GM19438 (cell line): ENCODE measurements around the gene CACNA2D4.

Experiments
- ATAC-seq: cut with Tn5 transposase; IDR thresholded peaks from one replicate; pipeline ENCODE4 v1.9.1; 2021; ENCODE audit warnings: low read depth; ENCODE audit not compliant: unreplicated experiment

CACNA2D4 gene

DNA sequence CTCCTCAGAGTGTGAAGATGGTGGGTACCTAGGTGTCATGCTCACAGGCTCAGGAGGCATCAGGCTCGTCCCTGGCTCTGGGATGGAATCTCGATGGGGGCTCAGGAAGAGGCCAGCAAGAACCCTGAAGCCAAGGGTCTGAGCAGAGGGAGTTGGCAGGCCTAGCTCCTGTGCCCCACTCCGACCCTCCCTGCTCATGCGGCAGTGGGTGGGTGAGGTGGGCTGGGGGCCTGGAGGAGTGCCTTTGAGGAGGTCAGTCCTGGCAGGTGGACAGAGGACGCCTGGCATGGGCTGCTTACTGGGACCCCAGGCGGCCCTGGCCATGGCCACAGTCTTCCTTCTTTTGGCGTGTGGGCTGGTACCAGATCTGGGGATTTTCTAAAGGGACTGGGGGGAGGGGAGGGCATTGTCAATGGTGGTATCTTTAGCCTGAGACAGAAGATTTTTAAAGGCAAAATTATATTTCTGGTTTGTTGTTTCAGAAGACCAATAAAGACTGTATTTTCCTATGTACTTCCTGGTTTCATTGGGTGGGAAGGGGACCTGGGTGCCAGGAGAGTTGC is 82.1 kb downstream of the CACNA2D4 start:
- ATAC-seq: no peak

DNA sequence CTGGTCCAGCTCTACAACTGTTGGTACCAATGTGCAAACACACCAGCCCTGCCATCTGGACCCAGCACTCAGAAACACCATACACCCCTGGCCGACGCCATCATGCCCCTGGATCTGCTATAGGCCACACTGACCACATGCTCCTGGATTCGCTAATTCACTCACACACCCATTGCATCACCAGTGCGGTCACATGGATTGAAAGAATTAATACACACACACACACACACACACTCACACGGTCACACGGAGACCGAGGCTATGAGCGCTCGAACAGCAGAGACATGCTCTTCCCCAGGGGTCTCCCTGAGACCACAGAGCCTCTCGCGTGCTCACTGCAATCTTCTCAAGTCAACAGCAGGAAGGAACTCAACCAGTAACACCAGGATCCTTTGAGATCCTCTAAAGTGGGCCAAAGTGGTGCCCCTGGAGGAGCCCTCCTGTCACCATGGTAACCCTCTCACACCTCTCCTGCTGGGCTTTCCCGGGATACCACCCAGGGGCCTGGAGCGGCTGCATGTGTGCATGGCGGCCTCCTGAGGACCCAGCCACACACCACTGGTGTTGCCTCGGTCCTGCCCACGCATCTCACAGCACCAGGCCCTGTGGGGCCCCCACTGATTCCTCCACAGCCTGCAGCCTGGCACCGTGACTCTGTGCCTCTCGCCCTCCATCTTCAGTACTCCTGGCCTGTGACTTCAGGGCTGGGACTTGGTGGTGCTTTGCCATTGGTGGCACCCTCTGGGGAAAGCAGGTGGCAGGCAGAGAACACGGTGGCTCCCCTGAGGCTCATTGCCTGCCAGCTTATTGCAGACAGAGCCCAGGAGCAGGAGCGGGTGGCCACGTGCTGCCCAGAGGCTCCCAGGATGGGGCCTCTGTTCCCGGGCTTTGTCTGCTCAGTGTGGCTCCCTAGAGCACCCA is 83.0 kb downstream of the CACNA2D4 start:
- no peak for ATAC-seq

DNA sequence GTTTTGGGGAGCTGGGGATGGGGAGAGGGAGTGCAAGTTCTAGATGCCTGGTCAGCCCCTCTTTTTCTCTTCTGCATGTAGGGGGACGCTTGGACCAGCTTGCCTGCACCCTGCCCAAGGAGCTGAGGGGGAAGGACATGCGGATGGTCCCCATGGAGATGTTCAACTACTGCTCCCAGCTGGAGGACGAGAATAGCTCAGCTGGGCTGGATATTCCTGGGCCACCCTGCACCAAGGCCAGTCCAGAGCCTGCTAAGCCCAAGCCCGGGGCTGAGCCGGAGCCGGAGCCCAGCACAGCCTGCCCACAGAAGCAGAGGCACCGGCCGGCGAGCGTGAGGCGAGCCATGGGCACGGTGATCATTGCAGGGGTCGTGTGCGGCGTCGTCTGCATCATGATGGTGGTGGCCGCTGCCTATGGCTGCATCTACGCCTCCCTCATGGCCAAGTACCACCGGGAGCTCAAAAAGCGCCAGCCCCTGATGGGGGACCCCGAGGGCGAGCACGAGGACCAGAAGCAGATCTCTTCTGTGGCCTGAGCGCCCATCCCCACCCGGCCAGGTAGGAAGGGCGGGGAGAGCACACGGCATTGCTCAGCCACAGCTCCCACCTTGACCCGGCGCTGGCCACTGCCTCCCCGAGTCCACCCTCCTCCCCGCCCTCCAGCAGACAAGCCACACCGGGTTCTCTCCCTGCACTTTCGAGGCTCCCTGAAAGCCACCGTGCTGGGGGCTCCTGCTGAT is 84.1 kb downstream of the CACNA2D4 start:
- no peak for ATAC-seq

DNA sequence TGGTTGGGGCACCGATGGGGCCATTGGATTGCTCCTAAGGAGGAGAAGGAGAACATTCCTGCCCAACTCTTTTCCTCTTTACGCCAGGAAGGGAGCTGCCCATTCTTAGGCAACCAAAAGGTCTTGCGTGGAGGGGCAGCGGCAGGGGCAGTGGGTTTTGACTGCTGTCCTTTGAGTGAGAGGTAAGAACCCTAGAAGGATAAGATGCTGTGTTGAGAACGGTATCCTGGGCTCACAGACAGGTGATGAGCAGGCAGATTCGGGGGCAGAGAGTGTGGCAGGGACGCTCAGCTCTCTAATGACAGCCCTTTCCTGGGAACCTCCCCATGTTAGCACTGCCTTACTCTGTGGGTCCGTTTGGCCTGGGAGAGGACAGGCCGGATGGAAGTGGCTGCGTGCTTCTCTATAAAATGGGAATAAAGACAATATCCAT is 84.8 kb downstream of the CACNA2D4 start:
- ATAC-seq: no peak

DNA sequence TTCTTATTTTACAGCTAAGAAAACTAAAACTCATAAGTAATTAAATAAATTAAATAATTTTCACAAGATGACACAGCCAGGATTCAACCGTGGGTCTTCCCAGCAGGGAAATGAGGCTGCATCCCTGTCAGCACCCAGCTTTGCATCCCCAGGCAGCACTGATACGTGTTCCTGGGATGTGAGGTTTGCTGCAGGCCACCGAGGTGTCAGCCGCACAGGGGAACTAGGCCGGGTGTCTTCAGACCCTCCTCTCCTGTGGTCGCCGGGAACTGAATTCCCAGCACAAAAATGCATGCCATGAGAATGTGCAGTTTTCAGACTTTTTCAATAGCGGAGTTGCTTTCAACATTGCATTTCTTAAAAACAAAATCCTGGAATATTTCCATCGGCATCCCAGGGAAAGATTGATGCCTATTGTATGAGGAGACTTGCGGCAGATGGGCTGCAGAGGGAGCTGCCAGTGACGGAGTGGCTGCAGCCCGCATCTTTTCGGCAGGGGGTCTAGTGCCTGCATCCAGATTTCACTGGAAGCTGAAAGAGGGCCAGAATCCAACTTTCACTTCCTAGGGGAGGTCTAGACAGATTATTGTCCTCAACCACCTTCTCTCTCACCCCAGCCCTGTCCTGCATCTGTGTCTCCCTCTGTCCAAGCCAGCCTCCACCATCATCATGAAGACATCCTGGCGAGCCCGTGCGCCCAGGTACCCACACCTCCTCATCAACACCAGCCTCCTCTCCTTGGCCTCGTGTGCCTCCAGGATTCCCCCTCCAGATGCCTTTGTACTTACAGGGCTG is 85.5 kb downstream of the CACNA2D4 start:
- no peak for ATAC-seq

DNA sequence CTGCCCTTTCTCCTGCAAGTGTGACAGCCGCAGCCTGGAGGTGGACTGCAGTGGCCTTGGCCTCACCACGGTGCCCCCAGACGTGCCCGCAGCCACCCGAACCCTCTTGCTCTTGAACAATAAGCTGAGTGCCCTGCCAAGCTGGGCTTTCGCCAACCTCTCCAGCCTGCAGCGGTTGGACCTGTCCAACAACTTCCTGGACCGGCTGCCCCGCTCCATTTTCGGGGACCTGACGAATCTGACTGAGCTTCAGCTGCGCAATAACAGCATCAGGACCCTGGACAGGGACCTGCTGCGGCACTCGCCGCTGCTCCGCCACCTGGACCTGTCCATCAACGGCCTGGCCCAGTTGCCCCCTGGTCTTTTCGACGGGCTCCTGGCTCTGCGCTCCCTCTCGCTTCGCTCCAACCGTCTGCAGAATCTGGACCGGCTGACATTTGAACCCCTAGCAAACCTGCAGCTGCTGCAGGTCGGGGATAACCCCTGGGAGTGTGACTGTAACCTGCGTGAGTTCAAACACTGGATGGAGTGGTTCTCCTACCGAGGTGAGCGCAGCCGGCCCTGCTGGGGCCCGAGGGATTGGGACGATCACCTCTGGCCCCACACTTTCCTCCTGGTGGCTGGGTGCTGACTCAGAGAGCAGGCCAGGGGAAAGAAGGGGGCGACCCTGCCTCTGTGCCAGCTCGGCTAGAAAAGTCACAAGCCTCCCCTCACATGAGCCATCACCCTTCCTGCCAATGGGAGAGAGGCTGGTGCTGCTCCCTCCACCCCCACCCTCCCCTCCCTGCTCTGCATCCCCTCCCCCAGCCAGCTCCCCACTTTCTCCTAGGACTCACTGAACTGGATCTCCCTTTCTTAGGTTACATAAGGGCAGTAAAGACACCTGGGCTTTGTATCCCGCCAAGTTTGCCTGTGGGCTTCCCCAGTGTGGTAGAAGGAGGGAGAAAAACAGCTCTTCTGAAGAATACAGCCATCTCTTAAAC is 87.2 kb downstream of the CACNA2D4 start:
- ATAC-seq: no peak

DNA sequence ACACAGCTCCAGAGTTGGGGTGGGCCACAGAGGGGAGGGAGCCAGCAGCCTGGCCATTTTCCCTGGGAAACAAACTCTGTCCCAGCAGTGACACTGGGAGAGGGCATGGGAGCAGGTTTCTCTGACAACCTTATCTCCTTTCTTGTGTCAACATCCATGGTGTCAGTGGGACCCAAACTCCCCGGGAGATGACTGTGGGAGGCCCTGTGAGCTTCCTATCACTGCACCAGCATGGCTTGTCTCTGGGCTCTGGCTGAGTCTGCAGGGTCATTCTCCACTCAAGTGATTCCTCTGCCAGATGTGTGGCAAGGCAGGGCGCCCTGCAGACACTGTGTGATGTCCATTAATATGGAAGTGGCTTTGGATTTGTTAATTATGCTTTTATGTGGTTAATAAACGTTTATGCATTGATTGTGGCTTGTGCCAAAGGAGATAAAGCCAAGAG is 88.0 kb downstream of the CACNA2D4 start:
- no peak for ATAC-seq

DNA sequence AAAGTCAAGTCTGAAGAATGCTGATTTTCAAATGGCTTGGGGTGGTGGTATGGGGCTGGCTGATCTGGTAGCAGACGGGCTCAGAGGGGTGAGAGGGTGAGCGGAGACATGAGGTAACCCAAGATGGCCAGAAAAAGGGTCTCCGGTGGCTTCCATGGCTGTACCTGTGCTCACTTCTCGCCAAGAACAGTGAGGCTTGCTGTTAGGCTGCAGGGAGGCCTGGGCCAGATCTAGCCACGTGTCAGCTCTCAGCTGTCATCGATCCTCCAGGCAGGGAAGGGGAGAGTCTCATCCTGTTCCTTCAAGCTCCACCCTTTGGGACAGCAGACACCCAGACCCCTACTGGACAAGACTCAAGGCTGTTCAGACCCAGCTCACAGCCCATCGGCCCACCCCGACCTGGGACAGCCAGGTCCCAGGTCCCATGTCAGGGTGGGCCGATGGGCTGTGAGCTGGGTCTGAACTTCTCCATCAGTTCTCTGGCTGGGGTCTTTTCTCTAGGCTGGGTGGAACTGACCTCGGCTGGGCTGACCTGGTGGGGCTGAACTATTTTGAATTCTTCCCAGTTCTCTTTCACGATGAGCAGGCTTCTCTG is 89.0 kb downstream of the CACNA2D4 start:
- ATAC-seq: no peak

DNA sequence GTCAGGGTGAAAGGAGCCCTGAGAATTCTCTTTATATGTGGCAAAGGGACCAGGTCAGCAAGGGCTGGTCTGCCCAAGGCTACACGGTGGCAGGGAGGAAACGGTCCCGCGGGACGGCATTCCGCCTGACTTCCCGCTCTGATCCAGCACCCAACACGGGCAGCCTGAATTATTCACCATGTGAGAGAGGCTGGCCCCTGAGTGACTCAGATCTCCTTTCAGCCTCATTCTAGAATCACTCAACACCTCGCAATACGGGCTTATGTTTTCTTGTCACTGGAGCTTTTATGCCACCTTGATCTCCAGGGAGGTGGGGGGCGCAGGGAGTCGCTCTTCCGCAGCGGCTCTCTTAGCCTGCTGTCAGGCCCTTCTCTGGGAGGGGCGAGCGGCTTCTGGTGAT is 89.6 kb downstream of the CACNA2D4 start:
- no peak for ATAC-seq

DNA sequence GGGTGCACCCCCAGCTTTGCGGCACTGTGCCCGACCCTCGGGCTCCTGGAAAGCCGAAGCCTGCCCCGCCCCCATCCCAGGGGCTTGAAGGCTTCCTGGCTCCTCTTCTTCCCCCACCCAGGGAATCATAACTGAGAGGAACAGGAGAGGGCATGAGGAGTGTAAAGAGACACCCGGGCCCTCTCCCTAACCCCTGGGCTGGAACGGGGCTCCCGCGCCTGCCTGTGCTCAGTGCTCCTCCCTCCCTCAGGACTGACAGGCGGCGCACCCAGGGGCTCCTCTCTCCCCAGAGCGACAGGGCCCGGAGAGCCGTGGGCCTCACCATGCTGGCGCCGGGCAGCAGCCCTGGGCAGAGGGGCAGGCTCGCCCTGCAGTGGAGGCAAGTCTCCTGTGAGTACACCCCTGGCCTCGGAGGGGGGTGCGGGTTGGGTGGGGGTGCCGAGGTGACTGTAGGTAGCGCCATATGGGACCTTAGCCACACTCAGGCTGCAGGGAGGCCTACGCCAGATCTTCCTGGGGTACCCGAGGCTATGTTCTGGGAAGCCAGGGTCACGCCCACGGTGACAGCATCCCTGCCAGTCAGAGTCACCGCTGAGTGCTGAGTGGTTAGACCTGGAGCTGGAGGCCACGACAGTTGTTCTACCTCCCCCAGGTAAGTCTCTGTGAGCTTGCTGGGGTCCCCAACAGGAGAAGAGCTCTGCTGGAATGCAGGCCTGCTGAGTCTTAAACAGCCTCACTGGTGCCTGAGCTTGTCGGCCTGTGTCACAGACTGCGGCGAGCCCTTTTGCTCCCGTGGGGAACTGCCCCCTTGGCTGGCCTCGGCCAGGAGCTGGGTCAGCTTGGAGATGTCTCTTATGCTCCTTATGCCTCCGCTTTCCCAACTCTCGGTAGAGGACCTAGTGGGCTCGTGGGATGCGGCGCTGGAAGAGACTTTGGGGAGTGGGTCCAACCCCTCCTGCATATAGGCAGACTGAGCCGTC is 90.3 kb downstream of the CACNA2D4 start:
- ATAC-seq: no peak

DNA sequence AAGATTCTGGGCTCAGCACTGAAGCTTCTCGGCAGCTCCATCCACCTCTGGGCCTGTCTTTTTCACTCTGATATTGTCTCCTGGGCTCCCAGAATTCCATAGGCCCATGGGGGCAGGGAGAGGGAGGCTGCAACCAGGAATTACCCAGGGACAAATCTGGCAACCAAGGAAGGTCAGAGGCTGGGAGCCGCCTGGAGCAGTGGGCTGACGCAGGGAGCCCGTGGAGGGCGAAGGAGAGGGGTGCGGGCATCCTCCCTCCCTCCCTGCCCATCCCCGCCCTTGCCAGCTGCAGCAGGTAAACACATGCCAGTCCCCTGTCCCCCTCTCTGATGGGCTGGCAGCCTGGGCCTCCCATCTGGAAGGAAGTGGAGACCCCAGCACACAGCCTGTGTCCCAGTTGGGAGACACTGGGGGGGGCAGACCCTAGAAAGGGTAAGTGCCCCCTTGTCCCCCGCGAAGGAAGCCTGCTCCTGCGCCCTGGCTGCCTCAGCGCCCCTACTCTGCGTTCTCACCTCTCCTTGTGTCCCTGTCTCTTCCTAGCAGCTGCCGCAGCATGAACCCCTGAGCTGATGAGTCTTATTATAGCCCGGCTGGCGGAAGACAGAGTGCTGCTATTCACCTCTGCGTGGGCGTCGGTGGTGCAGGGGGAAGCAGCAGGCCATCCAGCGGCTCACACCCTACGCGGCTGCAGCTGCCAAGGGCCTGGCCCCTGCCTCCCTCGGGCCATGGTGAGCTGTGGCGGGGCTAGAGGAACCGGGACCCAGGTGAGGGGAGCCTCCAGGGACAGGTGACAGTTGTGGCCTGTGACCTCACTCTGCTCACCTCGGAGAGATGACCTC is 91.4 kb downstream of the CACNA2D4 start:
- no peak for ATAC-seq

DNA sequence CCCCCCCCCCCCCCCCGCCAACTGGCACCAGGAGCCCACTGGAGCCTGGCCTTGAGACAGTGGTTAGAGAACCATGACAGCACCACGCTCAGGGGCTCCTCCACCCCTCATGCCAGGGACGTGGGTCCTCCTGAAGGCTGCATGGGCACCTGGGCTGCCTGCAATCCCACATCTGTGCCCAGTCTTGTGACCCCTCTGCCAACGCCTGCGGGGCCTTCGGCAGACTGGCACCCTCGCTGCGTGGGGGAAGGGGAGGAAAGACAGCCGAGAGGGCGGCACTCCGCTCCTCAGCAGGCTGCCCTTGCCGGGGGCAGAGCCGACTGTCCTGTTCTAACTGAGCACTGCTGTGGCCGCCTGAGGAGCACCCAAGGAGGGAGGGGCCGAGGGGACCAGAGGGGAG is 92.1 kb downstream of the CACNA2D4 start:
- no peak for ATAC-seq

DNA sequence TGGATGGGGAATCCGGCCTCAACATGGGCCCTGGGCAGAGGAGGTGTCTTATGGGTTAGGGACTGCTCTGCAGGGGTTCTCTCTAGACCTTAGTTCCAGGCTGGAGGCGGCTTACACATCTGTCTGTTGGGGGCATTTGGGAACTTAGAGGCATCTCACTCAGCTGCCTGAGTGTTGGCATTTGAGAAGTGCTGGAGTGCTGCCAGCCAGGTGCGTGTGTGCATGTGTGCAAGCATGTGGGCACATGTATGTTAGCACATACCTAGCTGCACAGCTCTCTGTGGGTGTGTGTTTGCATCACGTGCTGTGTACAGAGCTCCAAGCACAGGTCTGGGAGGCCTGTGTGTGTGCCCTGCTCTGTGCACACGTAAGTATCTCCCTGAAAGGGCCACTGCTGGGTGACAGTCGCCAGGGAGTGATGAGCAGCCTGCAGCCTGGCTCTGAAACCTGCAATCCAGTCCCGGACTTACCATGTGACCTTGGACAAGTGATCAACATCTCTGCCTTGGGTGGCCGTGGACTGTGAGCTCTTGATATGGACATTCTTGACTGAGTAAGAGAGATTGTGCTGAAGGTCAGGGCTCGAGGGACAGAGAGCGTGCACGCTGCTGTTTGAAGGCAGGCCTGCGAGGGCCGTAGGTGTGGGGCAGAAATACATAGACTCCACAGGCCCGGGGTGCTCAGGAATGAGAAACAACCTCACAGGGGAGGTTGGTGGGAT is 92.9 kb downstream of the CACNA2D4 start:
- ATAC-seq: no peak

DNA sequence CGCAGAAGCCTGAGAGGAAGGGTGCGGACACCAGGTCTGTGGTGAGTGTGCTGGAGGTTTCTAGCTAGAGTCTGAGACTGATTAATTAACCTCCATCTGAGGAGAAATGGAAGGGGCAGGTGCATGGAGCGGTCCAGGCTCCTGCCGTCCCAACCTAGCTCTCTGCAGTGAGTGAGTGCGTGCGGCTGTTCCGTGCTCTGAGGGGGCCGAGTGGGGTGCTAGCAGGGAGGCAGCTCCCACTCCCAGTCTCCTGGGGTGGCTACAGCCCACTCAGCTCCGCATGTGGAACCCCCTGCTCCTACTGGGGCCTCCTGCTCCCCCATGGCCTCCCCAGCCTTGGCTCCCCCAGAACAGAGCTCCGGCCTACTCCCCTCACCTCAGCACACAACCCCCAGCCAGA is 95.2 kb downstream of the CACNA2D4 start:
- ATAC-seq: no peak

DNA sequence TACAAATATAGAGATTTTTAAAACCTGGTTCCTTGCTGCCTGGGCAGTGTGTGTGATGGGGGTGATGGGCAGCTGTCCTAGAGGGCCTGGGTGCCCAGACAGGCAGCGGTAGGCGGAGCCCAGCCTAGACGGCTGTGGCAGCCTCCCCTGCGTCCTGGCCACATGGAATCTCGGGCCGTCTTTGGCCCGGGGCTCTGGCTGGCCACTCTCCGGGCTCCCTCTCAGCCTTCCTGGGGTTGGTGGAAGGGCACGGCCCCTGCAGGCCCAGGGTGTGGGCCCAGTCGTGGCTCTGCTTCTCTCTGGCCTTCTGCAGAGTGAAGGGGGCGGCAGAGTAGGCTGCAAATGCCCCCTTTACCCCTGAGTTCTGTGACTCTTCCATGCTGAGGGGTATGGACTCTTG is 95.8 kb downstream of the CACNA2D4 start:
- no peak for ATAC-seq

DNA sequence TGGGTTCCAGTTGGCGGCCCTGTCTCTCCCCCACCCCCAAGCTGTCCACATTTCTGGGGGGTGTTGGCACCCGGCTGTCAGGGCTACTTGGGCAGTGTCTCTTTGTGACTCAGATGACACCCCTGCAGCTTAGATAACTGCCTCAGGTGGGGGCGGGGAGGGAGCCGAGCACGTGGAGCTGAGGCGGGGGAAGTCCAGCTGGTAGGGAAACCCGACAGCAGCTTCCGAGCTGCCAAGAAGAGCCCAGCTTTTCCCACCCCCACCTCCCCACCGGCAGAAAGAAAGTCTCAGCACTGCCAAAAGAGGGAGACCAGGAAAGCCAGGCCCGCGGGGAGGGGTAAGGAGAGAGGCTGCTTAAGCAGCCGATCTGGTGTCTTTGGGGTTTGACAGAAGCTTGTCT is 96.6 kb downstream of the CACNA2D4 start:
- no peak for ATAC-seq
